AG04450 (cell line): Measurements from ENCODE around the gene SMCO4. TPM values are rescaled to one million over a fixed set of nuclear protein-coding genes. Genes with fewer than 3 reads are reported as not detected.

Experiments
- CTCF ChIA-PET: fragments of 300-600, 350-600 bp; formaldehyde crosslinking; extraction: SDS; loops from one replicate; lab custom pipeline; 2022; ENCODE audit warnings: antibody characterized with exemption, inconsistent platforms; lab: Charles Lee
- POLR2A ChIA-PET: fragments of 350-600 bp; formaldehyde crosslinking; extraction: SDS; loops from one replicate; lab custom pipeline; 2021; ENCODE audit warnings: antibody characterized with exemption, inconsistent platforms; lab: Yijun Ruan, JAX
- DNase-seq: peaks from one replicate; pipeline ENCODE4 v3.0.0-alpha.2; 2011; ENCODE audit warnings: low read depth, low spot score
- H3K27ac ChIP-seq: one replicate; pipeline ENCODE4 v1.5.1; 2012; ENCODE audit warnings: low read depth, low read length, control low read depth
- H3K27me3 ChIP-seq: one replicate; pipeline ENCODE4 v1.6.0; 2012; ENCODE audit warnings: low read length; ENCODE audit not compliant: control insufficient read depth, insufficient read depth
- H3K4me3 ChIP-seq: 2 replicates; pipeline ENCODE4 v1.5.1; 2011; ENCODE audit warnings: mild to moderate bottlenecking, low read depth, low read length, control low read depth
- H3K9me3 ChIP-seq: 2 replicates; pipeline ENCODE4 v1.5.1; 2012; ENCODE audit warnings: low read length; ENCODE audit not compliant: control insufficient read depth, insufficient read depth
- polyA plus RNA-seq: library from polyadenylated mRNA; depleted of rRNA; stranded (reverse); fragments of >200 nt; gene quantifications from 2 replicates; pipeline ENCODE4 v1.2.3, GENCODE V29; 2011
- TF ChIP-seq, protein P1 (sequence below): IDR thresholded peaks from 2 replicates; pipeline ENCODE4 v1.5.1; 2011; ENCODE audit warnings: low read depth, low read length, control low read depth, inconsistent platforms

SMCO4 gene
- polyA plus RNA-seq, 1 experiment: 8.6 TPM

DNA sequence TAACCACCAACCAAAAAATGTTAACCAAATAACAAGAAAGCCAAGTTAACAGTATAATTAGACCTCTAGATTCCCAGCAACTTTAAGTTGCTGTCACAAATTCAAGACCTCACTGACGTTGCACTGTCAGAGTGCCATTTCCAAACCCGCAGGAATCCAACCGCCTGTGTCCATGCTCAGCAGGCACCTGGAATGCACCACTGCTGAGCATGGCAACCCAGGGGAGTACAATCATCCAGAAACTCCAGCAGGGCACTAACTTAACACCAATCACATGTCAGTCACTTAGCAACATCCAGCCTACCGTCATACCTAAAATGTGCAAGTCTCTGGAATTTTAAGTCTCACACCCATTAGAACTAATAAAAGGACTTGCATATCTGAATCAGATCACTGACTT is 48.8 kb downstream of the SMCO4 start:
- no peaks in the 10 kb centered on the region for H3K27me3 ChIP-seq
- ChIA-PET POLR2A (no interaction called here), CTCF (no interaction called here)
- TF ChIP-seq, protein P1, sequence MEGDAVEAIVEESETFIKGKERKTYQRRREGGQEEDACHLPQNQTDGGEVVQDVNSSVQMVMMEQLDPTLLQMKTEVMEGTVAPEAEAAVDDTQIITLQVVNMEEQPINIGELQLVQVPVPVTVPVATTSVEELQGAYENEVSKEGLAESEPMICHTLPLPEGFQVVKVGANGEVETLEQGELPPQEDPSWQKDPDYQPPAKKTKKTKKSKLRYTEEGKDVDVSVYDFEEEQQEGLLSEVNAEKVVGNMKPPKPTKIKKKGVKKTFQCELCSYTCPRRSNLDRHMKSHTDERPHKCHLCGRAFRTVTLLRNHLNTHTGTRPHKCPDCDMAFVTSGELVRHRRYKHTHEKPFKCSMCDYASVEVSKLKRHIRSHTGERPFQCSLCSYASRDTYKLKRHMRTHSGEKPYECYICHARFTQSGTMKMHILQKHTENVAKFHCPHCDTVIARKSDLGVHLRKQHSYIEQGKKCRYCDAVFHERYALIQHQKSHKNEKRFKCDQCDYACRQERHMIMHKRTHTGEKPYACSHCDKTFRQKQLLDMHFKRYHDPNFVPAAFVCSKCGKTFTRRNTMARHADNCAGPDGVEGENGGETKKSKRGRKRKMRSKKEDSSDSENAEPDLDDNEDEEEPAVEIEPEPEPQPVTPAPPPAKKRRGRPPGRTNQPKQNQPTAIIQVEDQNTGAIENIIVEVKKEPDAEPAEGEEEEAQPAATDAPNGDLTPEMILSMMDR: no peak
- no peak overlapping the region for H3K4me3 ChIP-seq
- DNase-seq: no peak
- H3K27ac ChIP-seq: no peak overlapping the region
- H3K9me3 ChIP-seq: no peaks in the 10 kb centered on the region

DNA sequence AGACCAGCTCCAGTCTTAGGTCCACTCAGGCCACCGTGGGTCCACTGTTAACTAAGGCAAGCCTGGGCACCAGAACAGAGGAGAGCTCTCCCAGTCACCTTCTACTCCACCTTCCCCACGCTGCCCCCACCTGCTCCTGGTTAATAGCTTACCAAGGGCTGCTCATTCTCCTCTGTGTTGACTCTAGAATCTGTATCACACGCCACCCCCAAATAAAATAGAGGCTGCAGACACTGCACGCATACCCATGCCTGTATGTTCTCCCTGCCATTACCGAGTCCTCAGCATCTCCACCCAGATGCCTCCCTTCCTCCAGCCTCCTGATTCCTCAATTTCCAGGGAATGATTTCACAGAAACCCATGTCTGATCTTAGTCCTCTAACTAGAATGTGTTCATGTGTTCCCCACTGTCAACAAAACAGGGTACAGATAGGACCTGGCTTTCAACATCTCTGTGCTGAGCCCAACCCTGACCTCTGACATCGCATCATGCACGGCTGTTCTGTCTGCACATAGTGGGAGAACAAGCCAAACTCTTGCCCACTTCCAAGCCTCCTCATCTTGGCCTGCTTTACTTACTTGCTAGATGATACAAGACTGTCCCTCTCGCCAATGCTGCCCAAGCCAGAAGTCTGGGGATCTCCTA is 49.8 kb downstream of the SMCO4 start:
- Histone ChIP-seq H3K27ac (no peak overlapping the region), H3K27me3 (no peaks in the 10 kb centered on the region), H3K9me3 (no peaks in the 10 kb centered on the region), H3K4me3 (no peak overlapping the region)
- POLR2A ChIA-PET: no interaction called here
- CTCF ChIA-PET: no interaction called here
- DNase-seq: no peak
- TF ChIP-seq, protein P1: no peak

DNA sequence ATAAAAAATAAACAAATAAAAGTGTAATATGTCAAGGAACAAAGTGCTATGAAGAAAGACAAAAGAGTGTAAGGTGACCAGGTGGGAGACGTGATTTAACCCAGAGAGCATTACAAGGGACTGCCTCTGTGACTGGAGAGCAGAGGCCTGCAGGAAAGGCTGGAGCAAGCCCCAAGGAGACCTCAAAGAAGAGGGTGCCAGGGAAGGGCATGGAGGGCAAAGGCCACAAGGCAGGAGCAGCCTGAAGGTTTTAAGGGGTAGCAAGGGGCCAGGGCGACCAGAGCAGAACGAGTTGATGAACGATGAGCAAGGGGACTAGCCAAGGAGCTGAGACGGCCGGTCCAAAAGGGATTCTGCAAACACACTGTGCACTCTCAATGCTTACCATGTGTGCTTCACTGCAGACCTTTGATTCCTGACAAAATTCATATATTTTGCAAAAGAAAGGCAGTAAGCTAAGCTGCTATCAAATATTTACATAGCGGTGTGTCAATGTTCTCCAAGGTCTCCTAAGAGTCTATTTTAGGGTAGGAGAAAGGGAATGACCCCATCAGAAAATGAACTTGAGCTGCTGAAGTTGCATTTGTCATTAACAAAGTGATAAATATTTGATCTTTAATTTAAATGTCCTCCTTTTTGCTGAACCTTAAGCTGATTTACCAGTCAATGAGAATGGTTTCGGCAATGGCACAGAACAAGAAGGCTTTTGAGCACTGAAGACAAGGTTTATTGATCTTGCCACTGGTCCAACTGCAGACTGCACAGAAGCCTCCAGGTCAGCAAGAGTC is 50.5 kb downstream of the SMCO4 start:
- no peak overlapping the region for H3K27ac ChIP-seq
- ChIA-PET CTCF (interaction anchor here (0.6 kb wide), 1 partner anchor 160 kb away, joined by 3 read pairs; no protein-coding TSS in a partner anchor), POLR2A (no interaction called here)
- TF ChIP-seq, protein P1: no peak
- no peak for DNase-seq
- no peak overlapping the region for H3K4me3 ChIP-seq
- no peaks in the 10 kb centered on the region for H3K9me3 ChIP-seq
- no peaks in the 10 kb centered on the region for H3K27me3 ChIP-seq

DNA sequence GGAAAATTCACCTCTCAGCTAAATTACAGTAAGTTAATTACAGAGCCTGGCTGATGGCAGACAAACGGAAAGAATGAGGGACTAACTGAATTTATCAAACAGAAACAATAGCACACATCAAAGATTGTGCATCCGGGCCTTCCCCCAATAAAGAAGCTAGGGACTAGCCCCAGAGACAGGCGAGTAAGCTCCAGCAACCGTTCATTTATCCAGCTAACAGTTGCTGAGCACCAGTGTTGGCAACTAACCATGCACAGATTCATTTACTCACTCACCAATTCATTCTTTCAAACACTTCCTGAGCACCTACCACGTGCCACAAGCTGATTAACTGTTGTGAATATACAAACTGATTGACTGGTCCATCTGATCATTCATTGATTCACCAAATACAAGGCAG is 51.2 kb downstream of the SMCO4 start:
- Histone ChIP-seq H3K27ac (no peak overlapping the region), H3K27me3 (no peaks in the 10 kb centered on the region), H3K4me3 (no peak overlapping the region), H3K9me3 (no peaks in the 10 kb centered on the region)
- TF ChIP-seq, protein P1: no peak
- no peak for DNase-seq
- ChIA-PET CTCF (no interaction called here), POLR2A (no interaction called here)

DNA sequence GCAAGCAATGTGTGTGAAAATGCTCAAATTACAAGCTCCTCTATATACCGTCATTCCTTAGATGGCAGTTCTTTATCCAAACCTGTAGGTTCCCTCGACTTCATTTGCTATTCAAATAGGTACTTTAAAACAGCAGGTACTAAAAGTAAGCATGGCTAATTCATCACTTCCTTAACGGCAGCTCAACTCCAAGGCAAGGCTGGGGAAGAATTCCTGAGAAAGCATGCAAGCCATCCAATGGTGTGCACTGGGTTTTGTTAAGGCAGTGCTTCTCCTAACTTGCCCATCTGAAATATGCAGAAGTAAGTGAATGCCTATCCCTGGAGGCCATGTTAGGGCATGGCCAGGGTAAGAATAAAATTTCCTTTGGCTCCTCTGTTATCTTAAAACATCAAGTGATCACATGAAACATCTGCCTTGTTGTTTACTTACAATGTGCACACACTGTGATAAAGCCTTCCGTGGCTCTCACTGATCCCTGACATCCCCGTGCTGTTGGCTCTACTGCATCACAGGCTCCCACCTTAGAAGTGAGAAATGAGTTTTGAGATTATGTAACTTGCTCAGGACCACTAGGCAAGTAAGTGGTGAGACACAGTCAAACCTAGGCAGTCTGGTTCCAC is 52.1 kb downstream of the SMCO4 start:
- POLR2A ChIA-PET: no interaction called here
- no peak overlapping the region for H3K4me3 ChIP-seq
- CTCF ChIA-PET: no interaction called here
- no peak overlapping the region for H3K27ac ChIP-seq
- no peak for DNase-seq
- TF ChIP-seq, protein P1: no peak
- H3K9me3 ChIP-seq: no peaks in the 10 kb centered on the region
- H3K27me3 ChIP-seq: no peaks in the 10 kb centered on the region
